HPDE6-E6E7 (cell line): ENCODE data around the gene SVIL.

ENCODE experiments used
- DNase-seq: peaks from one replicate; pipeline ENCODE4 v3.0.0; 2011; ENCODE audit warnings: missing footprints; ENCODE audit errors: extremely low spot score

The SVIL gene, protein sequence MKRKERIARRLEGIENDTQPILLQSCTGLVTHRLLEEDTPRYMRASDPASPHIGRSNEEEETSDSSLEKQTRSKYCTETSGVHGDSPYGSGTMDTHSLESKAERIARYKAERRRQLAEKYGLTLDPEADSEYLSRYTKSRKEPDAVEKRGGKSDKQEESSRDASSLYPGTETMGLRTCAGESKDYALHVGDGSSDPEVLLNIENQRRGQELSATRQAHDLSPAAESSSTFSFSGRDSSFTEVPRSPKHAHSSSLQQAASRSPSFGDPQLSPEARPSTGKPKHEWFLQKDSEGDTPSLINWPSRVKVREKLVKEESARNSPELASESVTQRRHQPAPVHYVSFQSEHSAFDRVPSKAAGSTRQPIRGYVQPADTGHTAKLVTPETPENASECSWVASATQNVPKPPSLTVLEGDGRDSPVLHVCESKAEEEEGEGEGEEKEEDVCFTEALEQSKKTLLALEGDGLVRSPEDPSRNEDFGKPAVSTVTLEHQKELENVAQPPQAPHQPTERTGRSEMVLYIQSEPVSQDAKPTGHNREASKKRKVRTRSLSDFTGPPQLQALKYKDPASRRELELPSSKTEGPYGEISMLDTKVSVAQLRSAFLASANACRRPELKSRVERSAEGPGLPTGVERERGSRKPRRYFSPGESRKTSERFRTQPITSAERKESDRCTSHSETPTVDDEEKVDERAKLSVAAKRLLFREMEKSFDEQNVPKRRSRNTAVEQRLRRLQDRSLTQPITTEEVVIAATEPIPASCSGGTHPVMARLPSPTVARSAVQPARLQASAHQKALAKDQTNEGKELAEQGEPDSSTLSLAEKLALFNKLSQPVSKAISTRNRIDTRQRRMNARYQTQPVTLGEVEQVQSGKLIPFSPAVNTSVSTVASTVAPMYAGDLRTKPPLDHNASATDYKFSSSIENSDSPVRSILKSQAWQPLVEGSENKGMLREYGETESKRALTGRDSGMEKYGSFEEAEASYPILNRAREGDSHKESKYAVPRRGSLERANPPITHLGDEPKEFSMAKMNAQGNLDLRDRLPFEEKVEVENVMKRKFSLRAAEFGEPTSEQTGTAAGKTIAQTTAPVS (N-terminal part only)

DNA sequence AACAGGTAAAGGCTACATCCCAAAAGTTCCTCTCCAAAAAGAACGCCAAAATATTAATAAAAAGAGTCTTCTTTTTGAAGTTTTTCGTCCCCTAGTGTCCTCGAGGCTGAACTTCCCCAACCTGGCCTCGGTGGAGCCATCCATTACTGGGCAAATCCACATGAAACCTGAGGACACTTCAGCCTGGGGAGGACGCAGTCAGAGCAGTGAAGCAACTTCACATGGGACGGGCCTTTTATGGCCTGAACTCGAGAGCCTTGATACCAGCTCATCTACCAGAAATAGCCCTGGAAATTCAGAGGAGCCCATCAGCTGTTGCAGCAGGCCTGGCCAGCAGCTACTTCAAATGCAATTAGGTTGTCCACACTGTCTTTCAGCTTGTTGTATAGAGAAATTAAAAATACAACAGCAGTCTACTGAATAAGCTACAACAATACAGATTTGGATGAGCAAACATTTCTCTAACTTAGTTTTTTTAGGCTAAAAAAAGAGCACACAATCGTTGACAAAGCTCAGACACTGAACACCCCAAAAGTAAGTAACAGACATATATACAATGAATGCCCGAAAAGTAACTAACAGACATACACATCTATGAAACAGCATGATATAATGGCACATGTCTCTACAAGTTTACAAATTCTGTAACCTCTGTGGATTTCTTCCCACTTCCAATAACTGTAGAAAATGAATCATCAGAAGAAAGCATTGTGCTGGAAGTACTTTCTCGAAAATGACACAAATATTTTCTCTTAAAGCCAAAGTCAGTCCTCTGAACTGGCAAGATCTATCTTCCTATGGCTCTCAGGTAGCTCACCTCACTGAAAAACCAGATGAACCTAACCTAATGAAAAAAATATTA lies at the start of gene SVIL:
SVIL (minus strand) TSS at position 208 of the 862 bp plus-strand sequence. CDS start 79,913 bp downstream, outside the sequence.
- no peak for DNase-seq

DNA sequence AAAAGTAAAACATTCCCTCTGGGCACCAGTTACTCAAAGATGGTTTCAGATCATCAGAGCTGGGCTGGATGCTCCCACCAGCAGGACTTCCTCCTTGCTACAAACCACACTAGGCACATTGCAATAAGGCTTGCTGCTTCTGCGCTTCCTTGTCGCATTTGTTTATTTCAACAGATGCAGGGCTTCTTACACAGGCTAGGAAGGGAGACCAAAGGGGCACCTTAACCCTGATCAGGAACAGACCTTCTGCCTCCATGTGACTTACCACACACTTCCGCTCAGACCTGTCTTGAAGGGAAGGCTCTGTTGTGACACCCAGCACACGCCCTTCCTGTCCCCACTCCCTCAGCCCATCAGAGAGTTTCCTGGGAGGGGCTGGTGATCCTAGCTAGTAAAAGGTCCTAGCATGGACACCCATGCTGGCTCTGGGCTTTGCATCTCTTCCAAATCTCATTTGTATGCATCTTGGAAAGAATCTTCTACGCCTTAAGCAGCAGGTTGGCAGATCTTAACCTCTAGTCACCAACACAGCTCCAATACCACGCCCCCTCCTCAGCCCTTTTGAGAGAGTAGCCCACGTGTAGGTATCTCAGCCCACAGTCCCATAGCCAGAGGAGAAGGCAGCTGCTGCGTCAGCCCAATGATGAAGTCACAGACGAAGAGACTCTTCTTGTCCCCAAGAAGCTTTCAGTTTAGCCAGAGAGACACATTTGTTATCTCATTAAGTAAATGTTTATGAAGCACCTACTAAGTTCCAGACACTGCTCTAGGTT lies 47.1 kb upstream of the SVIL start:
- DNase-seq = no peak

DNA sequence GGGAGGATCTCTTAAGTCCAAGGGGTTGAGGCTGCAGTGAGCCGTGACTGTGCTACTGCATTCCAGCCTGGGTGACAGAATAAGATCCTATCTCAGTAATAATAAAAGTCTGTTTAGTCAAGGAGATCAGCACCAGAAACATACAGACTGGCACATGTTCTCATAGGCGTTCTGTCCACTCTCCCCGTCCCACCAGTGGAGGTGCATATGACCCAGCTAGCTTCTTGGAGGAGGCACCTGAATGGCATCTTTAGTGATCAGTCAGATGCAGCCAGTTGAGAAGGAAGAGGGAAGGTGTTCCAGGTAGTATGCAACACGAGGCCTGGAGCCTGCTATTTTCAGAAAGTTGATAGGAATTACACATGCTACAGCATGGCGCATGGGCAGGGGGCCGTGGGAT lies 45.3 kb upstream of the SVIL start:
- DNase-seq = no peak

DNA sequence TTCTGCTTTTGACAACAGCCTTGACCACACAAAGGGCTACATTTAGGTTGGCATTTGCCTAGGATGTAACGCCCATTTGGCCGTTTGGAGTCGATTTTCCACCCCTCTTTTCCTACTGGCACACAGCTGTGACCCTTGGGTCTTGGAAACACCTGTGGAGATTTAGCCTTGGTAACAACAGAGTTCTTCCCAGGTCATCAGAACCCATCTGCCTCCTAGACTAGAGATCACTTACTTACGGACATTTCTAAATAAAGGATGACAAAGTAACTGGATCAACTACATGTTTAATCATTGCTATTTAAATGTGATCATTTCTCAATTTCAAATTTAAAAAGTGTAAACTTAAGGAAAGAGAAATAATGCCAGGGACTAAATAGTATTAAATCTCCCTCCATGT lies 42.0 kb upstream of the SVIL start:
- DNase-seq = no peak

DNA sequence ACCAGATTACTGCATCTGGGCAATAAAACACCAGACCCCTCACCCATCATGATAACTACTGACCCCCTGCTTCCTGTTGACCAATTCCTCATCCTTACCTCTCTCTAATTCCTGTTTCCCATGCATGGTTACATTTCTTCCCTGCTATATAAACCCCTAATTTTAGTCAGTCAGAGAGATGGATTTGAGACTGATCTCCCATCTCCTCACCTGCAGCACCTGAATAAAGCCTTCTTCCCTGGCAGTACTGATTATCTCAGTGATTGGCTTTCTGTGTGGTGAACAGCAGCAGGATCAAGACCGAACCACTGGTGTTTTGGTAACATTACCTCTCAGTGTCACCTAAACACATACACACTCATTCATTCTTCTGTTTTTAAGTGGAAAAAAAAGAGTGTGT lies 41.2 kb upstream of the SVIL start:
- no peak for DNase-seq

DNA sequence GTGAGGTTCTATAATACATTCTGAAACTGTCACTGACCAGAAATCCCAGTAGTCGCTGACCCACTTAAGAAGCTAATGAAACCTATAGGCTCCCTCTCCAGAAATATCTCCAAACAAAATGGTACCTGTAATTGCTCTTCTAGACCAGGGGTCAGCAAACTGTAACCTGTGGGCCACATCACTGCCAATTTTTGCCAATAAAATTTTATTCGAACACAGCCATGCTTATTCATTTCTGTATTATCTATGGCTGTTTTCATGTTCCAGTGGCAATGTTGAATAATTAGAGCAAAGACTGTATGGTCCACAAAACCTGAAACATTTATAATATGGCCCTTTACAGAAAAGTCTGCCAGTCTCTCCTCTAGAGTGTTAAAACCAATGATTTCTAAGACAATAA lies 37.2 kb upstream of the SVIL start:
- no peak for DNase-seq

DNA sequence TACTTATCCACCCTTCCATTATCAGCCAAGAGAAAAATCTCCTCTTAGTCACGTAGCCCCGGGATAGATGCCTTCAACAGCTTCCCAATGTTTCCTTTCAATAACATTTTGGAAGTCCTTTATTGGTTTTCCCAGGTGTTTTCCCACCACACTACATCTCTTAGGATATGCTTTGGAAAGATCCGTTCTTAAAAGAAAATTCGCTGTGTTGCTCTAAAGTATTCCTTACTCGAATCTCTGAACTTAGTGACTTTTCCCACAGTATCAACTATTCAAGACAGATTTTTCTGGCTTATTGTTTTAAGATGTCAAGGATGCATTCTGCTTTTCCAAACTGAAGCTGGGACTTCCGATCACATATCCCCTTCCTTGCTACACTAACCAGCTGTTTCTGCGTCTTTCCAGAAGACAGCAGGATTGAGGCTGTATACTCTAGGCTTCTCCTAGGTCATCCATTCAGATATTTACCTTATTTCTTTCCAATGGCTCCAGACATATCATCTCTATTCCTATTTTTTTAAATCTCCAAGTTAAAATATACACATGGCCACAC lies 36.5 kb upstream of the SVIL start:
- DNase-seq = no peak

DNA sequence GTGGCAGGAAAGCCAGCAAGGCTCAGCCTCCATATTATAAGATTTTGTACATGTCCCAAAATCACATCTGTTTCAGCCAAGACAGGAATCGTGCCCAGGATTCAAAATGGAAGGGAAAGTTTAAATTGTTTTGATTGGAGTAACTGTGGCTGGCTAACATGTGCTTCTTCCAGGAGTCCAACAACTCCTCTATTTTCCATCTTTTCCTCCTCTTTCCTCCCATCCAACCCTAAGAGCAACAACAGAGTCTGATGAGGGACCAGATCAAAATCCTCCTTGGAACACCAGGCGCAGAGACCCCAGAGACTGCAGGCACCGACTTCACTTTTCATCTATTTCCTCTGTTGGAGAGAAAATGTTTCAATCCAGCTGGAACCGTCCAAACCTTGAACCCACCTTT lies 36.0 kb upstream of the SVIL start:
- no peak for DNase-seq

DNA sequence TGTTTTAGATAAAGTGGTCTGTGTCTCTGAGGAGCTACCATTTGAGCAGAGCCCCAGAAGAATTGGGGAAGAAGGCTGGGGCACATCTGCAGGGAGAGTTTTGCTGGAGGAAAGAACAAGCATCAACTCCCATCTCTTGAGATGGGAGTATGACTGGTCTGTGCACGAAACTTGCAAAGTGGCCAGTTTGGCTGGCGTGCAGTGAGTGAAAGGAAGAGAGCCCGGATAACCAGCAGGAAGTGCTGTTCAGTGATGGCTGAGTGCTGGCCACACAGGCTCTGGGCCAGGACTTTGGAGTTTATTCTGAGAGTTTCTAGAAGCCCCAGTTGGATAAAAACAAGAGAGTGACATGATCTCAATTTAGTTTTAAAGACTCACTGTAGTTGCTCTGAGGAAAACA lies 34.4 kb upstream of the SVIL start:
- no peak for DNase-seq

DNA sequence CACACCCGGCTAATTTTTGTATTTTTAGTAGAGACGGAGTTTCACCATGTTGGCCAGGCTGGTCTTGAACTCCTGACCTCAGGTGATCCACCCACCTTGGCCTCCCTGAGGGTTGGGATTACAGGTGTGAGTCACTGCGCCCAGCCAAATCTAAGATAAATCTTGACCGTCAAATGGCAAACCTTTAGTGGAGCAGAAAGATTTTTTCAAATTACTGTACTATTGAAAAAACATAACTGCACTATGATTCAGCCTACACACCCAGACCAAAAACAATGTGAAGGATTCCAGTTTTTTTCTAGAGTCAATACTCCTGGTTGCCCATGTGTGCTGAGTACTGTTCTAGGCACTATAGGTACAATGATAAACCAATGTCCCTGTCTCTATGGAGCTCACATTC lies 33.9 kb upstream of the SVIL start:
- peak; percentile 15 for DNase-seq

DNA sequence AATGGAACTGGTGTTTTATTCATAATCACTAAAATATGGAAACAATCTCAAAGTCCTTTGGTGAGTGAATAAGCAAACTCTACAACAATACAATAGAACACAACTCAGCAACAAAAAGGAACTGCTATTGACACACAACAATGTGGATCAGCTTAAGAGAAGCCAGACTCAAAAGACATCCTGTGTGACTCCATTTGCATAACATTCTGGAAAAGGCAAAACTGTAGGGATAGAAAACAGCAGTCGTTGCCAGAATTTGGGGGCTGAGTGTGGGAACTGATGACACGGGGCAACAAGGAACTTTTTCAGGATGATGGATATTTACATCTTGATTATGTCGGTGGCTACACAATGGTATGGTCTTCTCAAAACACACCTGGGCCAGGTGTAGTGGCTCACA lies 32.4 kb upstream of the SVIL start:
- no peak for DNase-seq

DNA sequence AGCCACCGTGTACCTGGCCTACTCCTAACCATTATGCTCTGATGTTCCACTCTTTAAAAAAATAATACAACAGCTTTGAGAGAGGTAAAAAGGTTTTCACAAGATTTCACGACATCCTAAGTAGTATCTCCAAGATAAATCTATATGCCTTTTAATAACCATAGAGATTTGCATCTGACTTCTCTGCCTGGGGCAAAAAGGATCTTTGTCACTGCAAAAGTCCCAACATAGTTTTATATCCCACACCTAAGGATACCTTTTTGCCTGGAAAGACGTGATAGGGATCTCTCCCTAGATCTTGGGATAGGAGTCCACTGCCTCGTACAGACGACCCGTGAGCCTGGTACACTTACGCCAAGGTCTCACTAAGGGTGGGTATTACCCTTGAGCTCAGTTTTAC lies 31.4 kb upstream of the SVIL start:
- no peak for DNase-seq

DNA sequence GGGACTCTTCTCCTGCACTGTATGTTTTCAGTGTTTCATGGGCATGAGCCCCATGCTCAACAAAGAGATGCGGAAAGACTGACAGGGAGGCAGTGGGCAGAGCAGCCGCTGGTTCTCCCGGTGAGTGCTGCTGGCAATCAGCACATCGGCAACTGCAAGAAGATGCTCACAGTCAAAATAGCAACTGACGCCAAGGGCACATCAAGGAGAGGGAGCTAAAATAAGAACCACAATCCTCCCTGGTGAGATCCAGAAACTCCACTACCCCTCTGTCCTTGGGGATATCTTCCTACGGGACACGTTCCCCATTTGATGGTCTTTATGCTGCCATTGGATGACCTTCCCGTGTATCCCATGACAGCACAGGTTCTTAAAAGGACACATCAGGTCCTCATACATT lies 28.9 kb upstream of the SVIL start:
- DNase-seq = no peak

DNA sequence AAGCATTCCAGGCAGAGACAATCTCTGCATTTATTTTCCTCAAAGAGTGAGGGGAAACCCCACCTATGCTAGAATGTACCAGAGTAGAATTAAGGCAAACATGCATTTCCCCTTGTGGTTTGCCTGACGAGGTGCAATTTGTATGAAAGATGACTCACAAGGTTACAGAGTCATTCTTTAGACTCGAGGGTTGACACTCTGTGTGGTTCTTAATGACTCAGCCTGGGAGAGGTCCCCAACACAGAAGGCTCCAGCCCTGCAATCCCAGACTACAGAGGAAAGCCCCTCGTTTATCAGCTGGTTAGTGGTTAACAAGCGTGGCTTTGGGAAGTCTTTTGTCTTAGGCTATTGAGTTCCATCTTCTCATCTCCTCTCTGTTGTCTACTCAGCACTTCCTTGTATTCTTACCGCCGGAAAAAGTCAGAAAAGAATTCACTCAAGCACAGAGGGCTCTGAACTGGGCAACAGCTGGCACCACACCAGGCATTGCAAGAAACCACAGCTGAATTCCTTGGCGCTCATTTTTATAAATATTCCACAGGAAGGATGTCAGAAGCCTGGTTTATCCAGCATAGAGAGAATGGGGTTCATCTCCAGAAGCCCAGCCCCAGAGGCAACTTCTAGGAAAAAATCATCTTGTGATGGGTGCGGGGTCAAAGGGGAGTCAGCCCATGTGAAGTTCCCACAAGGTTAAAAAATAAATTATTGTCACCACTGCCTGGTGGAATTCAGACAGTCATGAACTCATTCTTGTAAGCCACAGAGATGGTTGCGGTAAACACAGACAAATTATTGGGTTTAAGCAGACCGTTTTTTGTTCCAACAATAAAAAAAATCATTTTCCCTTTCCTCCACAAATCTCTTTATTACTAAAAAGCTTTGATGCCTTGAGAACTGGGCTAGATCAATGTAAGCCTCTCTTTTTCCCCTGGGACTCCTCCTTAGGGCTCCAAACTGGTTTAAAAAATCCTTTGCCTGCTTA lies 24.5 kb upstream of the SVIL start:
- DNase-seq = peak; percentile 84

DNA sequence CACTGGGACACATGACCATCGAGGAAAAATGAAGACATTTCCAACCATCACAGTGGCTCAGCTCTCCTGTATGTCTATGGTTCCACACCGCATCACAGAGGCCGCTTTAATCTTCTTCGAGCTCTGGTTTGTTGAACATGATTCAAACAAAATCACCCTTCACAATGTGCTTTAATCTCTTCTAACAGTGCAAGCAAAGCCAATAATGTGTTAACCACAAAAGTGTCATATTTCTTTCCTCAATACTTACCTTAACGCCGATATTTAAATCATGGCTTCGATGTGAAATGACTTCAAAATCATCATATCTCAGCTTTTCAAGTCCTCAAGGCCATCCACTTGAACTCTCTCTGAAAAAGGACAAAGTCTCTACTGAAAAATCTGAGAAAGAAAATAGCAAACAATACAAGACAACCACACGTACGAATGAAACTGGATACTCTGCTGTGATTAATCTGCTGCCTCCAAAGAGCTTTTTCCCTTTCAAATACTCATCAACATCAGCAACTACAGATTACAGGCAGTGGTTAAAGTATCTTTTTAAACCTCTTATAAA lies 23.0 kb upstream of the SVIL start:
- no peak for DNase-seq

DNA sequence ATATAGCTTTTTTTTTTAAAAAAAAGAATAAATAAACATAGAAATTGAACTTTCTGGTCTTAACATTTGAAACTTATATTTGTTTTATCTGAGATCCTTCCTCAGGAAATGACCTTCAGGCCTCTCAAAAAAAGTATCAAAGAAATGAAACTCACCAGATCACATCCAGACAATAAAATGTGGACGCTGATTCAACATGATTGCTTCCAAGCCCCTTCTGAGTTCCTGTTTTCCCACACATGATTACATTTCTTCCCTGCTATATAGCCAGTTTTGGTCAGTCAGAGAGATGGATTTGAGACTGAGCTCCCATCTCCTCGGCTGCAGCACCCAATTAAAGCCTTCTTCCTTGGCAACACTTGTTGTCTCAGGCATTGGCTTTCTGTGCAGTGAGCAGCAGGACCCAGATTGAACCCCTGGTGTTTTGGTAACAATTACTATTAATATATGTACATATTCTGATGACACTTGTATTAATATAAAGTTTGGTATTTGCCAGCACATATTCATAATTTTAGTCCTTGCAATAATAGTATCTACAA lies 21.8 kb upstream of the SVIL start:
- DNase-seq = no peak

DNA sequence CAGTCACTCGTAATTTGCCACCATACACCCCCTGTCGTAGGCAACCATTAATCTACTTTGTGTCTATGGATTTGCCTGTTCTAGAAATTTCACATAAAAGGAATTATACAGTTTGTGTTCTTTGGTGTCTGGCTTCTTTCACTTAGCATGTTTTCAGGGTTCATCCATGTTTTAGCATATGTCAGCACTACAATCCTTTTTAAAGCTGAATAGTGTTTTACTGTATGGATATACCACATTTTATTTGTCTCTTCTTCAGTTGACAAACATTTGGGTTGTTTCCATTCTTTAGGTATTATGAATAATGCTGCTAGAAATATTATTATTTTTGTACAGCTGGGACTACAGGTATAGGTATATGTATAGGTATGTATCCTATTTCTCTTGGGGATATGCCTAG lies 17.4 kb upstream of the SVIL start:
- no peak for DNase-seq

DNA sequence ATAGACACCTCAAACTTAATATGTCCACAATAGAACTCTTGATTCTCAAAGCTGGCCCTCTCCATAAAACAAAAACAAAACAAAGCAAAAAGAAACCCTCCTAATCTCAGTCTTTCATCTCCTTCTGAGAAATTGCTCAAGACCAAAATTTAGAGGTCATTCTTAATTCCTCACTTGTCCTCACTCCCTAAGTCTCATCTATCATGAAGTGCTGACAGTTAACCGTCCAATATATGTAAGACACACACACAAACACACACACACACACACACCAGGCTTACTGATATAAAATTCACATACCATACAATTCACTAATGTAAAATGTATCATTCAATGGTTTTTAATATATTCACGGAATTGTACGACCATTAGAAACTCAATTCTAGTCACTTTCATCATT lies 17.0 kb upstream of the SVIL start:
- no peak for DNase-seq

DNA sequence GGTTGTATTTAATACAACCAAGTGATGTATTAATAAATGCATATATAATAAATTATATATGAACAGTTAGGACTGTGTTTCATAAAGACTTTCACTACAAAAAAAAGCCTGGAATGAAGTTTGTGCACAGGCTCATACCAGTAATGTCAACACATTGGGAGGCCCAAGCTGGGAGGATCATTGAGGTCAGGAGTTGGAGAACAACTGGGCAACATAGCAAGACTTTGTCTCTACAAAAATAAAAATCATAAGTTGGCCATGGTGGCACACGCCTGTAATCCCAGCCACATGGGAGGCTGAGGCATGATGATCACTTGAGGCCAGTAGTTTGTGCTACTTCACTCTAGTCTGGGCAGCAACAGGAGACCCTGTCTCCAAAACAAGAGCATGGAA lies 15.8 kb upstream of the SVIL start:
- no peak for DNase-seq
